Activated CD8-positive, alpha-beta memory T cell treated with anti-CD3 and anti-CD28 coated beads, Interleukin-2, amount 10 ng/mL, durations not matched to agents 7 days and 5 days (primary cell): ENCODE results near the gene SDSL. TPM values are rescaled to one million over a fixed set of nuclear protein-coding genes. Genes with fewer than 3 reads are reported as not detected.

Experiments used
- ATAC-seq: fragments of 150-1000 bp; cut with Tn5 transposase; one replicate; pipeline ENCODE4 v1.10.0; 2021; ENCODE audit warnings: moderate library complexity
- CTCF ChIA-PET: fragments of 350-600 bp; sonication (Branson Sonifier 250); formaldehyde crosslinking; loops from one replicate; lab custom pipeline; 2021; ENCODE audit warnings: antibody characterized with exemption; lab: Charles Lee
- DNase-seq: peaks from one replicate; pipeline ENCODE4 v3.0.0-alpha.2; 2020
- H3K27ac Mint-ChIP-seq: one replicate; pipeline ENCODE4 v1.8.0; 2021; ENCODE audit warnings: mild to moderate bottlenecking, mixed read lengths
- H3K27me3 Mint-ChIP-seq: one replicate; pipeline ENCODE4 v1.8.0; 2021; ENCODE audit warnings: mixed read lengths
- H3K36me3 Mint-ChIP-seq: one replicate; pipeline ENCODE4 v1.8.0; 2021; ENCODE audit warnings: mild to moderate bottlenecking, mixed read lengths
- H3K4me1 Mint-ChIP-seq: one replicate; pipeline ENCODE4 v1.8.0; 2021; ENCODE audit warnings: mixed read lengths
- H3K4me3 Mint-ChIP-seq: one replicate; pipeline ENCODE4 v1.8.0; 2021; ENCODE audit warnings: mild to moderate bottlenecking, moderate library complexity, mixed read lengths
- H3K9me3 Mint-ChIP-seq: one replicate; pipeline ENCODE4 v1.8.0; 2022; ENCODE audit warnings: low read depth, mixed read lengths
- total RNA-seq, 2 experiments: library from RNA; stranded (reverse); gene quantifications; one replicate each; pipeline ENCODE4 v1.2.3, GENCODE V29; 2021

The SDSL gene
- total RNA-seq, 2 experiments from 2014 or later: 0.32 to 0.45 TPM

GRCh38 chr12:113466454-113467141 is 44.4 kb downstream of the SDSL start:
- CTCF ChIA-PET: no interaction called here
- DNase-seq (no peak), ATAC-seq (no peak)
- Mint-ChIP-seq H3K4me3 (no peak overlapping the region), H3K27ac (no peak overlapping the region), H3K27me3 (peaks cover 85% of the 10 kb centered on the region), H3K4me1 (peaks cover 13% of the 10 kb centered on the region), H3K9me3 (no peaks in the 10 kb centered on the region), H3K36me3 (peaks cover 2% of the 10 kb centered on the region)

DNA sequence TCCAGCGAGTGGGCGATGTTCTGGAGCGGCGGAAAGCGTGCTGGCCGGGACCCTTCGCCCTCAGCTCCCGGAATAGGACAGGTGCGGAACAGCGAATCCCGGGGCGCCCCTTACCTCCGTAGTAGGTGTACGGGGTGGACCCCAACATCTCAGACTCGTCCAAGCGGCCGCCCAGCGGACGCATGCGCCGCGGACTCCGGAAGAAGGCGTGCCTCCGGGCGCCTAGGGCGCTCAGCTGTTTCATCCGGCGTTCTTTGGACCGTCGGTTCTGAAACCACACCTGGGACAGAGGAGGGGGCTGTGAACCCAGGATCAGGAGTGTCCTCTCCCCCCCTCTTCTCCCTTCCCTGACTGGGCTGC is 44.9 kb downstream of the SDSL start:
- DNase-seq (no peak), ATAC-seq (no peak)
- CTCF ChIA-PET: no interaction called here
- no peak overlapping the region for H3K4me3 Mint-ChIP-seq
- H3K27me3 Mint-ChIP-seq: peaks cover 85% of the 10 kb centered on the region
- H3K4me1 Mint-ChIP-seq: peaks cover 16% of the 10 kb centered on the region
- H3K9me3 Mint-ChIP-seq: no peaks in the 10 kb centered on the region
- H3K27ac Mint-ChIP-seq: no peak overlapping the region
- H3K36me3 Mint-ChIP-seq: peaks cover 2% of the 10 kb centered on the region

GRCh38 chr12:113467502-113468364 is 45.6 kb downstream of the SDSL start:
- Mint-ChIP-seq H3K4me3 (no peak overlapping the region), H3K27me3 (peaks cover 85% of the 10 kb centered on the region), H3K9me3 (no peaks in the 10 kb centered on the region), H3K4me1 (peaks cover 14% of the 10 kb centered on the region), H3K27ac (peak overlapping the region; percentile 57), H3K36me3 (peaks cover 2% of the 10 kb centered on the region)
- ATAC-seq: no peak
- CTCF ChIA-PET: no interaction called here
- no peak for DNase-seq

- CTCF ChIA-PET: interaction anchor here (1.2 kb wide), 1 partner anchor 43 kb away, joined by 3 read pairs; no protein-coding TSS in a partner anchor
- H3K4me3 Mint-ChIP-seq: no peak overlapping the region
- H3K27me3 Mint-ChIP-seq: peaks cover 90% of the 10 kb centered on the region
- DNase-seq (no peak), ATAC-seq (no peak)
- peaks cover 16% of the 10 kb centered on the region for H3K4me1 Mint-ChIP-seq
- peak overlapping the region; percentile 57 for H3K27ac Mint-ChIP-seq
- H3K36me3 Mint-ChIP-seq: peaks cover 2% of the 10 kb centered on the region
- no peaks in the 10 kb centered on the region for H3K9me3 Mint-ChIP-seq
Measured at GRCh38 chr12:113468365-113469223, 46.4 kb downstream of the SDSL start.

GRCh38 chr12:113469224-113469948 is 47.2 kb downstream of the SDSL start:
- H3K4me3 Mint-ChIP-seq: no peak overlapping the region

DNA sequence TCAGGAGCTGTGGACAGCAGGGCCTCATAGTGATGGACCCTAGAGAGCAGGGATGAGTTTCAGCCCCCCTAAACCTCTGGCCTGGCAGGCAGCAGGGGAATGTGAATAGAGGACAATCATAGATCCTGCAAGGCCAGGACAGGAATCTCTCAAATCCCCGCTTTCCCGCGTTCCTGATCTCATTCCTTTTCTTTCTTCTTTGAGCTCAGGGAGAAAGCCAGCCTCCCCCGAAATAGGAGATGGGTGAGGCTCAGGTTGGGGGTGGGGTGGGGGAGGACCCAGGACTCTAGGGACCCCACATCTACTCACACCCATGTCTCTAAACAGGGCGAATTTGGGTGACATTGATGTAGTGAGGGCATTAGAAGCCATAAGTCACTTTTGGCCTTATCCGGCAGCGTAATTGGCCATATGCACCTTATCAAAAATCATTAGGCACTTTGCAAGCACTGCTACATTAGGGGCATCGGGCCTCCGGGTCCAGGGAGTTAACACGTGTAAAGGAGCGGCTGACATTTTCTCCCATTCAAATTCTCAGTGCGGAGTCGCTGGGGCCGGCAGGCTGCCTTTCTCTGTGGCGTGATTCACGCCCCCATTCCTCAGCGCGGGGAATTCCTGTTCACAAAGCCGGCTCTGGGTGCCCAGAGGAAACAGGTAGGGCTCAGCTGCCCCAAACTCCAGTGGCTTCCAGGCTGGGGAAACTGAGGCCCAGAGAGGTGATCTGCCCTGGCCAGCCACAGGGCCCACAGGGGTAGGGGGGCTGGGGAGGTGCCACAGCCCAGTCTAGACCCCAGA is 48.0 kb downstream of the SDSL start:
- no peak overlapping the region for H3K27ac Mint-ChIP-seq
- peaks cover 89% of the 10 kb centered on the region for H3K27me3 Mint-ChIP-seq
- no peak for ATAC-seq
- no peak for DNase-seq
- peaks cover 20% of the 10 kb centered on the region for H3K4me1 Mint-ChIP-seq
- CTCF ChIA-PET: interaction anchor here (1.2 kb wide), 1 partner anchor 45 kb away, joined by 3 read pairs; no protein-coding TSS in a partner anchor
- no peaks in the 10 kb centered on the region for H3K9me3 Mint-ChIP-seq
- no peak overlapping the region for H3K4me3 Mint-ChIP-seq
- H3K36me3 Mint-ChIP-seq: no peaks in the 10 kb centered on the region

More at GRCh38 chr12:113469224-113469948, 47.2 kb downstream of the SDSL start:
- H3K27me3 Mint-ChIP-seq: peaks cover 89% of the 10 kb centered on the region
- DNase-seq (no peak), ATAC-seq (no peak)
- no peaks in the 10 kb centered on the region for H3K9me3 Mint-ChIP-seq
- H3K4me1 Mint-ChIP-seq: peaks cover 14% of the 10 kb centered on the region
- no peaks in the 10 kb centered on the region for H3K36me3 Mint-ChIP-seq
- CTCF ChIA-PET: interaction anchor here (1.2 kb wide), 1 partner anchor 44 kb away, joined by 3 read pairs; no protein-coding TSS in a partner anchor
- no peak overlapping the region for H3K27ac Mint-ChIP-seq

DNA sequence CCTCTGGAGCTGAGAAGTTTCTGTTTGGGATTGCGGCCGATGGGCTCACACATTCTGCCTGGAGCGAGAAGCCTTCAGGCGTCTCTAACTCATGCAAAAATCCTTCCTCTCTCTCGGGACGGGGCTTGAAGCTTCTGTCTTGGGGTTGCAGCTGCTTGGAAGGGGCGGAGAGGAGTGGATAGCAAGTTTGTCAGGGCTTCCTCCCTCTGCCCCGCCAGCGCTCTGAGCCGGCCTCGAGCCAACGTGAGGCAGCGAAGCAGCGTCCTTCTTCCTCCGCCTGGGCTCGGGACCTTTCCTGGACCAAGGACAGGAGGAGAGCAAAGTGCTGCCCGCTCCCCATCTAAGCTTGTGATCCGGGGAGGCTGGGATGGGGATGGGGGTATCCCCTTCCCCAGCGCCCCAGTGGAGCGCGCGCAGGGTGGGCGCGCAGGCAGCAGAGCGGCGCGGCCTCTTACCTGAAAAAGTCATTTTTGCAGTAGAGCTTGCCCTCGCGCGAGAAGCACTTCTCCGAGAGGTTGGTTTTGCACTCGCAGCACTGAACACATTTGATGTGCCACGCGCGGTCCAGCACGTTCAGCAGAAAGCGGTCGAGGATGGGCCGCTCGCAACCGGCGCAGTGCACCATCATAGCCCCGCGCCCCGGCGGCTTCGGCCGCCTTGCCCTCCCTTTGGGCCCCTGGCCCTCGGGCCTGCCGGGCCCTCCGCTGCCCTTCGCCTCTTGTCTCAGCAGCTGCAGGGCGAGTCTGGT is 48.9 kb downstream of the SDSL start:
- Mint-ChIP-seq H3K27ac (no peak overlapping the region), H3K4me1 (peaks cover 20% of the 10 kb centered on the region), H3K9me3 (no peaks in the 10 kb centered on the region), H3K27me3 (peaks cover 92% of the 10 kb centered on the region), H3K36me3 (no peaks in the 10 kb centered on the region), H3K4me3 (no peak overlapping the region)
- DNase-seq (no peak), ATAC-seq (no peak)
- CTCF ChIA-PET: no interaction called here

DNA sequence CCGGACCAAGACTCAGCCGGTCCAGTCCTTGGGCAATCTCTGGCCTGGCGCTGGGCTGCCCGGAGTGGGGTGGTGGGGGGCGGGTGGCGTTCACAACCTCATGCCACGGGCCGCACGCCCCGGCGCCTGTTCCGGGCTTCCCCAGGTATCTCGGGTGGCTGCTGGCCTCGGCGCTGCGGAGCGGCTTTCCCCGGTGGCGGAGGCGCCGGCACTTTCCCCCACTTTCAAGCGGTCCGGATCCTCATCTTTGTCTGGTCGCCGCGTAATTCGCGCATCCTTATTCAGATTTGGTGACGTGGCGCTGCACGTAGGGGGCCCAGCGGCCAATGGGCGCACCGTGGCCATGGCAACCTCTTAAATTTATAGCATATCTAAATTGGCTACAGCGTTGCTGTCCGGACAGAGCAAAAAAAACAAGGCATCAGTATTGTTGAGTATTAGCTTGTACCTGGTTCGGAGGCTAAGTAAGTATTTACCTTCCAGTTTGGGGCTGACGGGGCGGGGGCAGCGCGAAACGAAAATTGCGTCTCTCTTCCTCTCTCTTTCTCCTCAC is 49.5 kb downstream of the SDSL start, which contains the start of gene LHX5:
LHX5 (minus strand) TSS at position 253 of the 553 bp plus-strand sequence. CDS start 373 bp downstream, outside the sequence.
- CTCF ChIA-PET: no interaction called here
- Mint-ChIP-seq H3K27ac (peak within 1 kb of the TSS; percentile 31), H3K4me1 (peaks cover 20% of the 10 kb centered on the region), H3K9me3 (no peaks in the 10 kb centered on the region), H3K36me3 (no peaks in the 10 kb centered on the region), H3K4me3 (no peak within 1 kb of the TSS), H3K27me3 (peaks cover 90% of the 10 kb centered on the region)
- DNase-seq (no peak), ATAC-seq (no peak)

DNA sequence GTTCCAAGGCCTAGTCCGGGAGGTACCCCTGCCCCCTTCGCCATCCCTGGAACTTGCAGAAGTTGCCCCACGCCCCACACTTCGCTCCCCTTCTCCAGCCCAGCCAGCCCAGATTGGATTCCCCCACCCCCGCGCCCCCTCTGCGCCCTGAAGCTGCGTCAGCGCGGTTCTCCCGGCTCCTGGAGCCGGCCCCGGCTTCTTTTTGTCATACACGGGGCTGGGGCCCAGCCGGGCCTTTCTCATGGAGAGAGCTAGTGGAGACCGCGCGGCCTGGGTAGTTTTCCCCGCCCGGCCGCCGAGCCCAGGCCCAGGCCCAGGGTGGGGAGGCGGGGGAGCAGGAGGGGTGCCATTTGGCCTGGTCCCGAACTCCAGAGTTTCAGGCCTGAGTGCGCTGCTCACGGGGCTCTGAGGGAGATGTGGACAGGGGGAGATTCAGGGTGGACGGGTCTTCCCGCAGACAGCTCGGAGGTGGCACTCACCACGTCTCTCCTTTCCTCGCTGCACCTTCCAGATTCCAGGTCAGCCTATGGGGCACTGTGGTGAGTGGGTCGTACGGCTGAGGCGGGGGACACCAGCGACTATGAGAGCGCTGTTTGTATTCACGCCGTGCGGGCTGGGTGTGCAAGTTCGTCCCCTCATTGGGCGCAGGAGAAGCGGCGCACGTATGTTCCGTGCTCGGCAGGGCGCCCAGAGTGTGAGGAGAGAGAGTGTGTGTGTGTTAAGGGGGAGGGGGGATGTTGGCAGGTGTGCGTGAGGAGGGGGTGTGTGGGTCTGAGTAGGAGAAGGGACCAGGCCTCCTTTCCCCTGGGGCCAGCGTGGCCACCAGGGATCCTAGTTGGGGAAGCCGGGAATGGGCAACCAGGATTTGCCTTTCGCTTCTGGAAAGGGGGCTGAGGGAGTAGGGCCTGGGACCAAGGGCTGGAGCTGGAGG is 50.3 kb downstream of the SDSL start:
- CTCF ChIA-PET: interaction anchor here (1.9 kb wide), 1 partner anchor 11 kb away, joined by 14 read pairs; no protein-coding TSS in a partner anchor
- H3K27me3 Mint-ChIP-seq: peaks cover 90% of the 10 kb centered on the region

GRCh38 chr12:113473400-113473799 is 51.2 kb downstream of the SDSL start:
- ATAC-seq (no peak), DNase-seq (no peak)
- CTCF ChIA-PET: interaction anchor here (1.9 kb wide), 1 partner anchor 12 kb away, joined by 14 read pairs; no protein-coding TSS in a partner anchor
- Mint-ChIP-seq H3K36me3 (no peaks in the 10 kb centered on the region), H3K4me1 (peaks cover 16% of the 10 kb centered on the region), H3K27ac (no peak overlapping the region), H3K27me3 (peaks cover 90% of the 10 kb centered on the region), H3K4me3 (no peak overlapping the region), H3K9me3 (no peaks in the 10 kb centered on the region)

More for the DNA sequence above, 50.3 kb downstream of the SDSL start:
- no peak overlapping the region for H3K4me3 Mint-ChIP-seq
- no peak for DNase-seq
- H3K4me1 Mint-ChIP-seq: peaks cover 16% of the 10 kb centered on the region
- no peak for ATAC-seq
- H3K36me3 Mint-ChIP-seq: no peaks in the 10 kb centered on the region
- H3K27ac Mint-ChIP-seq: no peak overlapping the region
- H3K9me3 Mint-ChIP-seq: no peaks in the 10 kb centered on the region
